Adrenal gland (tissue), 5 donors: ENCODE data around the gene LXN.

Experiments
- CTCF ChIP-seq, 6 experiments: fragments of 450-650 bp in 4 of 6; fragments of 200-600 bp in 2 of 6; sonication (generic) in 1 of 6; IDR thresholded peaks; 1 replicate in 5 of 6; 2 replicates in 1 of 6; pipeline versions ENCODE4 v1.5.1 to v1.8.0; 2016 to 2021; ENCODE audit warnings: antibody characterized with exemption in 6 of 6, mild to moderate bottlenecking in 2 of 6, moderate library complexity in 1 of 6
- POLR2A ChIP-seq, 2 donors: fragments of 450-650 bp; IDR thresholded peaks; one replicate each; pipeline ENCODE4 v1.6.1; 2017; ENCODE audit warnings: antibody characterized with exemption in 2 of 2, mild to moderate bottlenecking in 2 of 2, moderate library complexity in 1 of 2
- donor health status: DM: no; HTN: no; CAD: no.

GRCh38 chr3:158709666-158710083 lies 37.2 kb upstream of the LXN start:
- TF ChIP-seq CTCF (IDR thresholded peaks at IDR 0.05) (no peak), POLR2A (IDR thresholded peaks at IDR 0.05) (no peak)
